NCI-H146 treated with DMSO at 0.1 percent for 48 hours (cell line): ENCODE measurements around the gene MTERF4.

ENCODE experiments used
- DNase-seq: peaks from one replicate; lab custom pipeline; 2025; ENCODE audit not compliant: unreplicated experiment; lab: John Stamatoyannopoulos, UW

The MTERF4 gene

GRCh38 chr2:241091201-241091600 is 10.9 kb downstream of the MTERF4 start:
- DNase-seq: no peak

- no peak for DNase-seq
Measured at GRCh38 chr2:241088791-241089732, 13.0 kb downstream of the MTERF4 start.

GRCh38 chr2:241088376-241088775 is 13.7 kb downstream of the MTERF4 start:
- DNase-seq: no peak

GRCh38 chr2:241087420-241088268 is 14.4 kb downstream of the MTERF4 start:
- DNase-seq: no peak

- no peak for DNase-seq
Measured at GRCh38 chr2:241084856-241085444, 17.1 kb downstream of the MTERF4 start.

- no peak for DNase-seq
Measured at GRCh38 chr2:241083091-241083415, 19.0 kb downstream of the MTERF4 start.

- DNase-seq: no peak
Measured at GRCh38 chr2:241082341-241083090, 19.6 kb downstream of the MTERF4 start.

GRCh38 chr2:241081643-241082340 is 20.3 kb downstream of the MTERF4 start:
- DNase-seq: no peak

- DNase-seq: no peak
Measured at GRCh38 chr2:241081190-241081642, 20.9 kb downstream of the MTERF4 start.

GRCh38 chr2:241080405-241081189 is 21.5 kb downstream of the MTERF4 start:
- DNase-seq: no peak

- no peak for DNase-seq
Measured at GRCh38 chr2:241074901-241075540, 27.1 kb downstream of the MTERF4 start.

- no peak for DNase-seq
Measured at GRCh38 chr2:241074065-241074818, 27.8 kb downstream of the MTERF4 start.

GRCh38 chr2:241073166-241074064 is 28.7 kb downstream of the MTERF4 start:
- DNase-seq: no peak

GRCh38 chr2:241072553-241073165 is 29.4 kb downstream of the MTERF4 start:
- no peak for DNase-seq

- no peak for DNase-seq
Measured at GRCh38 chr2:241072151-241072550, 29.9 kb downstream of the MTERF4 start.

GRCh38 chr2:241071677-241072111 is 30.4 kb downstream of the MTERF4 start:
- no peak for DNase-seq
